DMS153 (cell line): Measurements from ENCODE around the gene PTPRT.

Experiments used
- DNase-seq: peaks from one replicate; lab custom pipeline; 2025; lab: John Stamatoyannopoulos, UW

Gene PTPRT

GRCh38 chr20:42974347-42974746 is 215.4 kb downstream of the PTPRT start:
- no peak for DNase-seq

- DNase-seq = no peak
Observed at GRCh38 chr20:42972591-42972990, 217.1 kb downstream of the PTPRT start.

- no peak for DNase-seq
Observed at GRCh38 chr20:42968746-42969145, 221.0 kb downstream of the PTPRT start.

DNA sequence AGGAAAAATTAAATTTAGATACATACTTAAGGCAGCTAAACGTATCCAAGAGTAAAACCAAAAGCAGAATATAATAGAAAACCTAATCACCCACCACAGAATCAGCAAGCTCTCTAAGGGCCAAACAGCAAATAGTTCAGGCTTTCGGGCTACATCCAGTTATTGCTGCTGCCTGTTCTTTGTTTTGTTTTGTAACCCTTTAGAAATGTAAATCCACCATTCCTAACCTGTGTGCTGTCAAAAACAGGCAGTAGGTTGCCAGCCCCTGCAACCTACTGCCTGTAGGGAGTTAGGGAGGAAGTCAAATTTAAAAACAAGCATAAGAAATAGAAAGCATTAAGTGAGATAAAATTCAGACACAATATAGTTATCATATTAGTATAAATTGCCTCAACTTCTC is 225.9 kb downstream of the PTPRT start:
- DNase-seq = no peak

- no peak for DNase-seq
Observed at GRCh38 chr20:42961771-42962170, 227.9 kb downstream of the PTPRT start.

DNA sequence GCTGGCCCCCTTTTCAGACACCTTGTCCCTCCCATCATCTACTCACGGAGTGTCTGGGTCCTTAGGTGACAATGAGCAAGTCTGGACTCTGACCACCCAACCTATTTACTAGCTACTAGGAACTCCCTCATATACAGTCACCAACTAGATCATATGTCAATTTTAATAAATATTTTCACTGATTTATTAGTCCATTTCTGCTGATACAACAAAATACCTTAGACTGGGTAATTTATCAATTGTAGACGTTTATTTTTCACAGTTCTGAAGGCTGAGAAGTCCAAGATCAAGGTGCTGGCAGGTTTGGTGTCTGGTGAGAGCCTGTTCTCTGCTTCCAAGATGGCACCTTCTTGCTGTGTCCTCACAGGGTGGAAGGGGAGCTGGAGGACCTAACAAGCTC is 229.7 kb downstream of the PTPRT start:
- DNase-seq = no peak

DNA sequence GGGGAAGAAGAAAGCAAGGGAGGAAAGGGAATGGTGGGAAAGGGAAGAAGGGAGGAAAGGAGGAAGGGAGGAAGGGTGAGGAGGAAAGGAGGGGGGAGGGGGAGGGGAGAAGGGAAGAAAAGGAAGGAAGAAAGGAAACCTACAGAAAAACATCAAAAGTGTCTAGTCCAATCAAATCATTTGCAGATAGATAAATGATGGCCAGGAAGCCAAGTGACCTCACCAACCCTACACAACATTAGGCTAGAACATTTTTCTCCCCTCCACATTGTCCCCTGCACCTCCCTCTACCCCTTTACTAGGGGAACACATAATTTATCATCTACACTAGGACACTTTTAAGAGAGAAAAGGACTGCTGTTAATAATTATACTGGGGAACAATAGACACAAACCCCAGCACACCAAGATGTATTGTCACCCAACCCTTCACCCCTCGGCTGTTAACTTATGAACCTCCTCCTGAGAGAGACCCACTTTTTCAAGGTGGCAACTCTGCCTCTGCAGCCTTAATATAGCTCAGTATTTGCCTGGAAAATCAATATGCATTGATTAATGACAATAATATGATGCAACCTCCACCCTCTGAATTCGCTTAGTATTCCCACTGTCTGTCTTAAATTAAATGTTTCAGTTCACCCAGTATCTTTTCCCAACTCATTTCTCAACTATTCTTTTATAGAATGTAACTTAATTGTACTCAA is 231.2 kb downstream of the PTPRT start:
- DNase-seq = no peak

DNA sequence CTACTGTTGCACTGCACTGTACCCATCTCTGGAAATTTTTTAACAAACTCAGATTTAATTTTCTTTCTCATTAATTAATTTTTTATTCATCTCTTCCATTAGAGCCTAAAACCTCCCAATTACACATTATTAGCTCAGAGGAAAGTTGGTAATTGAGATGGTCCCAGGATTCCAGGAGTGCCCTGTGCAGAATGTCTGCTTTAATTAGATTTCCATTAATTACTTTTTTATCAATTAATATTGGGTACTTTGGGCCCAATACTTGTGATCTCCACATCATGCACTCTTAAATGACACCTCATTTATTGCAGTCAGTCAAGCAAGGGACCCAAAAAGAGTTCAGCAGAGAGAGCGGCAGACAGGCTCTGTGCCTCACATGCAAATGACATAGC is 232.0 kb downstream of the PTPRT start:
- DNase-seq = no peak

DNA sequence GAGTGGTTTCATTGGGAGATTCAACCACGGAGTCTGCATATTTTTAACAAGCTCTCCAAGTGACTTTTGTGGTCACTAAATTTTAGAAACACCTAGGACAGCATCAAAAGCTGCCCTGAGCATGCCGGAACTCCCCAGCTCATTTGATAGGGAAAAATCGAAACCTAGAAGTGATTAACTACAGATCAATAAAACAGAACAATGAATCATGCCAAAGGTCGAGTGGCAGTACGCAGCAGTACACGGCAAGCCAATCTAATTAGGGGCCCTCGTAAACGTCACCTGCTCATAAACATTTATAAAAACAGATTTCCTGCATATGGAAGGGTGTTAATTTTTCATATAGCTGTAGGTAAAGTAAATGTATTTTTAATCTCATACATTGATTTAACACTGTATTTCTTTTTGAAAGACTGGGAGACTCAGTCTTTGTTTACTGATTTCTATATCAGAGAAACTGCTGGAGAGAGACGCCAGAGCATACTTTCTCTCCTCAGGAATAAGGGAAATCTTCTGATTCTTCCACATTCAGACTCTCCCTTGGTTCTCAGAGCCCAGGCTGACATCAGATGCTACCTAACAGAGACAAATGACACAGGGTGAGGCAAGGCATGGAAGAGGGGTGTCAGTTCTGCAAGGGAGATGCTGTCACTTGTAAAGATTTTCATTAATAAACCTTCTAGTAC is 232.5 kb downstream of the PTPRT start:
- DNase-seq = no peak

GRCh38 chr20:42955713-42956112 is 234.0 kb downstream of the PTPRT start:
- no peak for DNase-seq

- DNase-seq = no peak
Observed at GRCh38 chr20:42954951-42955350, 234.8 kb downstream of the PTPRT start.

GRCh38 chr20:42949950-42950349 is 239.8 kb downstream of the PTPRT start:
- DNase-seq = no peak

GRCh38 chr20:42945234-42945994 is 244.3 kb downstream of the PTPRT start:
- no peak for DNase-seq

DNA sequence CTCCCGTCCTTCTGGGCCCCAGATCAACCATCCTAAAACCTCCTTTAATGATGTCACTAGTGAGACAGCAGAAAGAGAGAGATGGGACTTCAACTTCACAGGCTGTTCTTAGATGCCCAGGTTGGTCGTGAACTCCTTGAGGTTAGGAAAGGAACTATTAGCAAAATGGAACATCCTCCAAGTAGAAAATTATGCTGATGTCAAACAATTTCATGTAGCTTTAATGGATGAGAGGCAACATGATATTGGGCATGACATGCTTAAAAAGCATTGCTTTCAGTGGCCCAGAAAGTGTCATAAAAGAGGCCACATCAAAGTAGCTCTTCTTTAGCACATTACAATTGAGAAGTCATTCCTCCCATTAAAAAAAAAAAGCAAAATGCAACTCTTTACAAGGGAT is 248.1 kb downstream of the PTPRT start:
- no peak for DNase-seq

DNA sequence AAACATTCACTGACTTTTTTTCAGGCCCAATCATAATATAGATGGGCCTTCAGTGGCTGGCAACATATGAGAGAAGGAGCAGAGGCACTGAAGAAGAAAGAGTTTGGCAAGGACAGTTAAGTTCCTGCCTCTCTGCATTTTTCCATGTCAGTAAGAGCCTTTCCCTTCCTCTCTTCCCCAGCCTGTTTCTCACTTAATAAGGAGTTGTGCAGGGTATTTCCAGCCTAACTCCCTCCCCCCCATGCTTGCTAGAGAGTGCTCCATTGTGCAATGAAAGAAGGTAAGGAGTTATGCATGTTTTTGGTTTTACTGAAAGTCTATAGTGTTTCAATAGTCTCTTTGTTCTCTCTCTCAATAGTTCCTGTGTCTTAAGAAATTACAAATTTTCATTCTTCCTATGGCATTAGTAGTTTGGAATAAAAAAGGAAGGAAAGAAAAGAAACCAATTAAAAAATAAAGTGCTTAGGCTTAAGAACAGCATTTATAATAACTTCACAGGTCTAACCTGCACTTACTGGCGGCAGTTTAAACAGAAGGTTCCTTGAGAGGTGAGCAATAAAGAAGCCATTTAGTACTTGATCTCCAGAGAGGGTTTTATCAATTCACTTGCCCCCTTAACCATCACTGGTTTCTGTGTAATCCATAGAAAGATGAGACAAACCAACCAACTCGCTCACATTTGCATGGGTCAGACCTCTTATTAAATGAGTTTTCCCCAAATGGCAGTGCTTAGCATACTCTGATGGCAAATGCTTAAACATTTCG is 251.1 kb downstream of the PTPRT start:
- DNase-seq = no peak

- DNase-seq = no peak
Observed at GRCh38 chr20:42936482-42936881, 253.2 kb downstream of the PTPRT start.

- no peak for DNase-seq
Observed at GRCh38 chr20:42924215-42924614, 265.5 kb downstream of the PTPRT start.

DNA sequence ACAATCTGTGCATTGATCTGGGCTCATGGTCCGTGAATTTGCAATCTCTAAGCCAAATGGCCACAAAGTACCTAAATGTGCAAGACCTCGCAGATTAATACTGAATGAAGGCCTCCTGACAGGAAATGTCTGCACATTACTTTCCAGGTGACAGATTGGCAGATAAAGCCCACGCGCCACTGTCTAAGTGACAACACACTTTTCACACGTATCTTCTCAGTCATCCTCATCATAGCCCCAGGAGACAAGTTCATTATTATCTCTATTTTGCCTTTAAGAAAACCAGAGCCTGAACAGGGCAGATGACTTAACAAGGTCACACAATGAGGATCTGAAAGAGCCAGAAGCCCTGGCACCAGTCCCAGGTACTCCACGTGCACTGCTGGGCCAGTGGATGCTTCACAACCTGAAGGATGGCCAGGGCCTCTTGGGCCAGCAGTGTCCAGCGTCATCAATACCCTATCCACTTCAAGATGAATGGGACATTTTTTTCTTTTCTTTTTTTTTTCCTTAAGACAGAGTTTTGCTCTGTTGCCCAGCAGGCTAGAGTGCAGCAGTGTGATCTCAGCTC is 266.3 kb downstream of the PTPRT start:
- no peak for DNase-seq

- DNase-seq = no peak
Observed at GRCh38 chr20:42920776-42921175, 268.9 kb downstream of the PTPRT start.

DNA sequence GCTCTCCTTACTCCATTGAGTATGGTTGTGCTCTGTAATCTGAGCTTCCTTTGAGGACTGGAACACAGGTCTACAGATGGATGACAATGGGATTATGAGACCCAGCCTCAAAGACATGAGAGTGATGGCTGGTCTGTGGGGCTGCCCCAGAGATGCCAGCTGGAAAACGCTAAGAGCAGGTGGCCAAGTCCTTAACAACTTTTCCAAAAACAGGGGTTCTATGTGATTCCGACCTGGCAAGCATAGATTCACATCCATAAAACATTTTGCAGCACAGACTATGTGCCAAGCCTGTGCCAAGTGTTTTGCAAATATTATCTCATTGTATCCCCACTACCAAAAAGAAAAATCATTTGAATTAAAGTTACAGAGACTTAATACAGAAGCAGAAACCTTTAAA is 270.4 kb downstream of the PTPRT start:
- DNase-seq = no peak

DNA sequence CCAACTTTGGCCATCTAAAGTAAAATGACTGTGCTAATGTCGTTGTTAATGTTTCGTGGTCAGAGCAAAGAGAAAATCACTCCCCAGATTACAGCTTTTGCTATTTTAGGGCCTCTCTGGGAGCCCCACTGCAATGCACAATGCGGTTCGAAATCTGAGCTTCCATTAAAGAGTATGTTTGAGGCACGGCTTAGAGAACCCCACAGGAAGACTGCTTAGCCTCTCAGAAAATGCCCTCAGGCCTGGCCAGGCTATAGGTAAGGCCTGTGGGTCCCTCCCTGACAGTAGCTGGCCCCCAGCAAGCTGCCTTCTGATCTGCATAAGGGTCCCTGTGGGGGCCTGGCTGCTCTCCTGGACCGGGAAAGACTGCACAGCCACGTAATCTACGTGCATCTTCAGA is 274.6 kb downstream of the PTPRT start:
- DNase-seq = no peak

DNA sequence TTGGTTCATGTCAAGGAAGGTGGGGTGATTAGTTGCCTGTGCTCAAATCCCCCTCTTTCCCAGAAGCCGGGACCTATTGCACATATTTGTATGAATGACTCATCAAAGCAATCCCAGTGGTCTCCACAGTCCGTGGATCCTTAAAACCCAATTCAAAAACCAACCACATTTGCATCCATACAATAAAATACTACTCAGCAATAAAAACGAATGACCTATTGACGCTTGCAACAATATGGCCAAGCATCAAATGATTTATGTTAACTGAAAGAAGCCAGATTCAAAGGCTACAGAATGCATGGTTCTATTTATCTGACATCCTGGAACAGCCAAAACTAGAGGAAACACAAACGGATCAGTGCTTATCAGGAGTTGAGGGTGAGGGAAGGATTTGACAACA is 275.4 kb downstream of the PTPRT start:
- DNase-seq = no peak
